ENCODE results near the gene MBD3L2.
"Not testable (repeated sequence)": the region's sequence is repeated elsewhere in the genome, so short reads cannot be mapped to it uniquely, and the experiment has no call there.

MBD3L2 gene

DNA sequence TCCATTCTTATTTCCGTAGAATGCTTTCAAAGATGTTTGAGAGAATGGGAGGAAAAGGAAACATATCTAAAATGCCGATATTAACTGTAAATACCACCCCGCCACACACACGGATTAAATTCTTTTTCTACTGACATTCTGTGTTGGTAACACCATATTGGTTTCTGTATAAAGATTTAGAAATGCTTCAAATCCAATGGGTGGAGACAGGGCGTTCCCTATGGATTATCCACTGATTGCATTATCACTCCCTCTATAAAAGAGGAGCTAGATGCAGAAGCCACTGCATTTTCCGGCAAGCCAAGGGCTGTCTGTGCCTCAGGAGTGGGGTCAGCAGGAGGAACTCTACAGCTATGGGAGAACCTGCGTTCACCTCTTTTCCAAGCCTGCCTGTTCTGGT is at the start of gene MBD3L2:
MBD3L2 (plus strand) TSS at position 301 of the 400 bp plus-strand sequence; CDS start at position 354, 53 bp downstream.
- DNase-seq (ENCODE audit: low read depth), result not testable (repeated sequence)

DNA sequence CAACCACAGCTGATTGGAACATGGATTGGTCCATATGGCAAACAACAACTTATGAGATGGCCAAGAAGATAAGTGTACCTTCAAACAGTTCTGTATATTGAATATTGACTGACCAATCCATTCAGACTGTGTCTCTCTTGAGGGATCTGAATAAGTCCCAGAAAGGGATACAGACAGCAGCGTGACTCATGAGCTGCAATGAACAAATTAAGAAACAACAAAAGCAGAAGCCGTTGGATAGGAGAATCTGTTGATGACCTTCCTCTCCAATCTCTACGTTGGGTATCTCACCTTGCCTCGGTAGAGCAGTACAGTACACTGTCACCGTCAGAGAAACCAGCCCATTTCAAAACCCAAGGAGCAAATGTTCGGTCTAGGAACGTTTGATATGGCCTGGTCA is 49.2 kb upstream of the MBD3L2 start:
- DNase-seq (ENCODE audit: low read depth), result no peak

DNA sequence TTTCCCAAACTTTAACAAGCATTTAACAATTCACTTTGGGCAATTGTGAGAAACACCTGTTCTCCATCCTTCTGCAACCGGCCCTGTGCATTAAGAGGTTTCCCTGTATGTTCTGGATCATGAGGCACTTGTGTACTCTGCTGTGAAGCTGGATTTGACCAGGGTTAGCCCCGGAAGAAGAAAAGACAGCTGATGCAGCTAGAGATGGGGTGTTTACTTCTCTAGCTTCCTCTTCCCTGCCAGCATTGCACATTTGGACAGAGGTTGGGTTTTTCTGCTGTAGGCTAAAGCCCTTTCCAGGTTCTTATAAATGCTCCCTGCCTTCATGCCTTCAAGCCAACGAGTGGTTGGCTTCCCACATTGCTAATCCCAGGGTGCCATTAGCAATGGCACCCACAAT is 48.8 kb upstream of the MBD3L2 start:
- no peak for DNase-seq (ENCODE audit: low read depth)

DNA sequence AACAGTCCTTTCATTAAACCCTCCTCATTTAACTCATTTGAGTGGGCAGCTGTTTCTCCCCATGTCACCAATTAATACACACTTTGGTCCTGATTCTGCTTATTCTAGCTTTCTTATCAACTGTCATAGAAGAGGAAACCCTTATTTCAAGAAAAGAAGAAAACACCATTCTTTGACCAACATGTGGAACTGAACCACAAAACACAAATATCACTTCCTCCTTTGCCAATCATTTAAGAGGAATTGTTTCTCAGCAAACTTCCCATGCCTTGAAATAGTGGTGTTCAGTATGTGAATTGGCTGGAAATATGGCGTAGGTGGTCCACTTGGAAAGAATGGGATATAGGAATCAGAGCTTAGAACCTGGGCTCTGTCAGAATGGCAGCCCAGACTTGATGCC is 48.3 kb upstream of the MBD3L2 start:
- DNase-seq (ENCODE audit: low read depth), result no peak

DNA sequence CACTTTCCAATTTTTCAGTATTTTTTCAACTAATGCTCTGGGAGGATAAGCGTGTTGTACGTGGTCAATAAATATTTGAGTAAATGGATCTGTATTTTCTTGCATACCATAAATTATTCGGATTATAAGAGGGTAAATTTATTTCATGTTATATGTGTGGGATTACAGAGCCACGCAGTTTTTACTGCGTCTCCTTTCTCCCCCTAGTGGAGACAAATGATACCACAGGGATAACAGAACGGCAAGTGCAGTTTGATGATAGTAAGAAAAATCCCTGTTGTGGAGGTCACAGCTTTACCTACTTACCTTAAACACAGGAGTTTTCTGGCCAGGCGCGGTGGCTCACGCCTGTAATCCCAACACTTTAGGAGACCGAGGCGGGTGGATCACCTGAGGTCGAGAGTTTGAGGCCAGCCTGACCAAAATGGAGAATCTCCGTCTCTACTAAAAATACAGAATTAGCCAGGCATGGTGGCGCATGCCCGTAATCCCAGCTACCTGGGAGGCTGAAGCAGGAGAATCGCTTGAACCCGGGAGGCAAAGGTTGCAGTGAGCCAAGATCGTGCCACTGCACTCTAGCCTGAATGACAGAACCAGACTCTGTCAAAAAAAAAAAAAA is 44.7 kb upstream of the MBD3L2 start:
- no peak for DNase-seq (ENCODE audit: low read depth)

DNA sequence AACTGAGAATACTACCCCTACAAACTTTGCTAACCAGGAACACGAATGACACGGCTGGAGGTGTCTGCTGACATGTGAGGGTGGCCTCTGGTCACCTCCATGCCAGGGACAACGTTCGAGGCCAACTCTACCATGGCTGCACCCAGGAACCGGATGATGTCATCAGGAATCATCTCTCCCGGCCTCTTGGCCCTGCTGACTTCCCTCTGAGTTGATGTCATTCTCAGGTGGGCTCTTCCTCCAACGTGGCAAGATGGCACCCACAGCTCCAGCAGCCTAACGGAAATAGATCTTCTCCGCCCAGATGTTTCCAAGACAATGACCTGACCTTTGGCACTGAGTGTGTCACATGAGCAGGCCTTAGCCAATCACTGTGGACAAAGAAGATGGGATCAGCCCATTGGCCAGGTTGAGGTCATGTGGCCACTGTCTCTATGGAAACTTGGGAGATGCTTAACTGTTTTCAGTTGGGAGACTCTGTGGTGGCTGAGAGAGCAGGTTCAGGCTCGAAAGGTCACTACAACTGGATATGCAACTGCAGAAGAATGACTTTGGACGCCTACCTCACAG is 42.9 kb upstream of the MBD3L2 start:
- no peak for DNase-seq (ENCODE audit: low read depth)

DNA sequence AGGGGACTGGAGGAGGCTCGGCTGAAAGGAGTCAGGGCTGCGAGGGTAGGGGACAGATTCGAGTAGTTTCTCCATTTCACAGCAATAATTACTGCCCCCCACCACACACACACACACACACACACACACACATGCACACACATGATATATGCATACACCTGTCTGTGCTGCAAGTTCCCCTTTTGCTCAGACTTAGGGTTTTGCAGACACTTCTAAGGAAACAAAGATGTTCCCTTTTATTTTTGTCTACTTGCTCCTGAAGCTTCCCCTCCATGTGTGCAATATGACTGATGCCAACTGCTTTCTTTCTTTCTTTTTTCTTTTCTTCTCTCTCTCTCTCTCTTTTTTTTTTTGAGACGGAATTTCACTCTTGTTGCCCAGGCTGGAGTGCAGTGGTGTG is 41.3 kb upstream of the MBD3L2 start:
- no peak for DNase-seq (ENCODE audit: low read depth)

DNA sequence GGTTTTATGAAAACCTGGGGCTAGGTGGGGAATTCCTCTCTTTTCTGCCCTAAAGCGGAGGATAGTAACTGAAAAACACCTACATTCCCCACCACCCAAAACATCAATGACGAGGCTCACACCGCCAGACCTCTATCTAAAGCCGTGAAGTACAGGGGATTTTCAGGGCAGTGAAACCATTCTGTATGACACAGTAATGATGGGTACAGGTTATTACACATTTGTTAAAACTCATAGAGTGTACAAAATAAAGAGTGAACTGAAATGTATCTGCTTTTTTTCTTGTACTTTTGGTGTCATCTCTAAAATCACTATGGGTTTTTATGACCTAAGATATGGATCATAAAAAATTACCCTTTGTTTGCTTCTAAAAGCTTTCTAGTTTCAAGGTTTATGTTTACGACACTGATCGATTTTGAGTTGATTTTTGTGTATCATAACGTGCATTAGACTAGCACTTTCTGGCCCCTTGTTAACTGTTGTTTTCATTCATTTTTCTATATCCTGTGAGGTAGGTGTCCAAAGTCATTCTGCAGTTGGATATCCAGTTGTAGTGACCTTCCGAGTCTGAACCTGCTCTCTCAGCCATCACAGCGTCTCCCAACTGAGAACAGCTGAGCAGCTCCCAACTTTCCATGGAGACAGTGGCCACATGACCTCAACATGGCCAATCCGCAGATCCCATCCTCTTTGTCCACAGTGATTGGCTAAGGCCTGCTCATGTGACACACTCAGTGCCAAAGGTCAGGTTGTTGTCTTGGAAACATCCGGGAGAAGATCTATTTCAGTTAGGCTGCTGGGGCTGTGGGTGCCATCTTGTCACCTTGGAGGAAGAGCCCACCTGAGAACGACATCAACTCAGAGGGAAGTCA is 38.2 kb upstream of the MBD3L2 start:
- no peak for DNase-seq (ENCODE audit: low read depth)

DNA sequence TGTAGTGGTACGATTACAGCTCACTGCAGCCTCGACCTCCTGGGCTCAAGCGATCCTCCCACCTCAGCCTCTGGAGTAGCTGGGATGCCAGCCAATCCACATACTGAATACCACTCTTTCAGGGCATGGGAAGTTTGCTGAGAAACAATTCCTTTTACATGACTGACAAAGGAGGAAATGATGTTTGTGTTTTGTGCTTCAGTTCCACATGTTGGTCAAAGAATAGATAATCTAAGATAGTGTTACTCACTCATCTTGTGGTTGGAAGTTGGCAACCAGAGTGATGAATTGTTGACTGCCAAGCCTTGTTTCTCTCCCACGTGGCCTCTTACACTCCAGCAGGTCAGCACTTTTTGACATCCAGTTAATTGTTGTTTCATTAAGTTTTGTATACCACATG is 35.4 kb upstream of the MBD3L2 start:
- DNase-seq (ENCODE audit: low read depth), result peak; percentile 71

DNA sequence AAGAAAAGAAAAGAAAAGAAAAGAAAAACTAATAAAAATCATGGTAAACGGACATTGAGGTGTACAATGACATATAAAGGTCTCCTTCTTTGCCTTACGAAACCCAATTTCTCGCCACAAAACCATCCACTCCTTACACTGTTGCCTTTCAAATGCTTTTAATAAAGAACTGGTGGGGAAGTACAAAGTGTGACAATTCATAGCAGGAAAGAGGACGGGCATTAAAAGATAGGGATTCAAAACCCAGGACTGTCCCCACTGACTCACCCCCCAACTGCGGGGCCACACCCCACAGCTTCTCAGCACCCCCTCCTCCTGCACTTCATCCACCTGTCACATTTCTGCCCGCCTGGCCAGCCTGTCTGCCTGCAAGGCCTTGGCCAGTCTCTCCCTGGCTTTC is 30.3 kb upstream of the MBD3L2 start:
- DNase-seq (ENCODE audit: low read depth), result no peak

DNA sequence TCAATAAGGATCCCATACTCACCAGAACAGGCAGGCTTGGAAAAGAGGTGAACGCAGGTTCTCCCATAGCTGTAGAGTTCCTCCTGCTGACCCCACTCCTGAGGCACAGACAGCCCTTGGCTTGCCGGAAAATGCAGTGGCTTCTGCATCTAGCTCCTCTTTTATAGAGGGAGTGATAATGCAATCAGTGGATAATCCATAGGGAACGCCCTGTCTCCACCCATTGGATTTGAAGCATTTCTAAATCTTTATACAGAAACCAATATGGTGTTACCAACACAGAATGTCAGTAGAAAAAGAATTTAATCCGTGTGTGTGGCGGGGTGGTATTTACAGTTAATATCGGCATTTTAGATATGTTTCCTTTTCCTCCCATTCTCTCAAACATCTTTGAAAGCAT is 27.8 kb upstream of the MBD3L2 start, which contains the start of gene MBD3L2B:
MBD3L2B (minus strand) TSS at position 101 of the 400 bp plus-strand sequence; CDS start at position 67, 34 bp downstream.
- DNase-seq (ENCODE audit: low read depth), result not testable (repeated sequence)

DNA sequence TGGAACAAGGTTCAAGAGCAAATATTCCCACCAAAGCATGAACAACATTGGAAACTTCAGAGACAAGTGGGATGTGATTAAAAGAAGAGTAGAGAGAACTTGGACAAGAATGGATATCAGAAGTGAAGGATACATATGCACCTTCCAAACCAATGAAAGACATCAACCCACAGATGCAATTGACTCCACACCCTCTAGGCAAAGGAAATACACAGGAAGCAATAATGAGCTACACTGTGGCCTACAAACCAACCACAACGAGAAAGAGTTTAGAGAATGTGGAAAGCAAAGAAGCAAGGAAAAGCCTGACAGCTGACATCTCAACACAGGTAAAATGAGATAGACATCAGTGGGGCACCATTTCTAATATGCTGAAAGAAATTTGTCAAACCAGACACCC is 20.3 kb upstream of the MBD3L2 start:
- not testable (repeated sequence) for DNase-seq (ENCODE audit: low read depth)

DNA sequence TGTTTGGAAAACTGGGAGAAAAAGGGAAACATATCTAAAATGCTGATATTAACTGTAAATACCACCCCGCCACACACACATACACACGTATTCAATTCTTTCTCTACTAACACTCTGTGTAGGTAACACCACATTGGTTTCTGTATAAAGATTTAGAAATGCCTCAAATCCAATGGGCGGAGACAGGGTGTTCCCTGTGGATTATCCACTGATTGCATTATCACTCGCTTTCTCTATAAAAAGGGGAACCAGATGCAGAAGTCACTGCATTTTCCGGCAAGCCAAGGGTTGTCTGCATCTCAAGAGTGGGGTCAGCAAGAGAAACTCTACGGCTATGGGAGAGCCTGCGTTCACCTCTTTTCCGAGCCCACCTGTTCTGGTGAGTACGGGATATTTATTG is 18.8 kb upstream of the MBD3L2 start, which contains the start of gene MBD3L5:
MBD3L5 (plus strand) TSS at position 301 of the 400 bp plus-strand sequence; CDS start at position 335, 34 bp downstream.
- DNase-seq (ENCODE audit: low read depth), result not testable (repeated sequence)

DNA sequence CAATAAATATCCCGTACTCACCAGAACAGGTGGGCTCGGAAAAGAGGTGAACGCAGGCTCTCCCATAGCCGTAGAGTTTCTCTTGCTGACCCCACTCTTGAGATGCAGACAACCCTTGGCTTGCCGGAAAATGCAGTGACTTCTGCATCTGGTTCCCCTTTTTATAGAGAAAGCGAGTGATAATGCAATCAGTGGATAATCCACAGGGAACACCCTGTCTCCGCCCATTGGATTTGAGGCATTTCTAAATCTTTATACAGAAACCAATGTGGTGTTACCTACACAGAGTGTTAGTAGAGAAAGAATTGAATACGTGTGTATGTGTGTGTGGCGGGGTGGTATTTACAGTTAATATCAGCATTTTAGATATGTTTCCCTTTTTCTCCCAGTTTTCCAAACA is 9.0 kb upstream of the MBD3L2 start, which contains the start of gene MBD3L4:
MBD3L4 (minus strand) TSS at position 101 of the 400 bp plus-strand sequence; CDS start at position 66, 35 bp downstream.
- DNase-seq (ENCODE audit: low read depth), result not testable (repeated sequence)

DNA sequence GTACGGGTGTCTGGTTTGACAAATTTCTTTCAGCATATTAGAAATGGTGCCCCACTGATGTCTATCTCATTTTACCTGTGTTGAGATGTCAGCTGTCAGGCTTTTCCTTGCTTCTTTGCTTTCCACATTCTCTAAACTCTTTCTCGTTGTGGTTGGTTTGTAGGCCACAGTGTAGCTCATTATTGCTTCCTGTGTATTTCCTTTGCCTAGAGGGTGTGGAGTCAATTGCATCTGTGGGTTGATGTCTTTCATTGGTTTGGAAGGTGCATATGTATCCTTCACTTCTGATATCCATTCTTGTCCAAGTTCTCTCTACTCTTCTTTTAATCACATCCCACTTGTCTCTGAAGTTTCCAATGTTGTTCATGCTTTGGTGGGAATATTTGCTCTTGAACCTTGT is 7.6 kb upstream of the MBD3L2 start:
- not testable (repeated sequence) for DNase-seq (ENCODE audit: low read depth)

DNA sequence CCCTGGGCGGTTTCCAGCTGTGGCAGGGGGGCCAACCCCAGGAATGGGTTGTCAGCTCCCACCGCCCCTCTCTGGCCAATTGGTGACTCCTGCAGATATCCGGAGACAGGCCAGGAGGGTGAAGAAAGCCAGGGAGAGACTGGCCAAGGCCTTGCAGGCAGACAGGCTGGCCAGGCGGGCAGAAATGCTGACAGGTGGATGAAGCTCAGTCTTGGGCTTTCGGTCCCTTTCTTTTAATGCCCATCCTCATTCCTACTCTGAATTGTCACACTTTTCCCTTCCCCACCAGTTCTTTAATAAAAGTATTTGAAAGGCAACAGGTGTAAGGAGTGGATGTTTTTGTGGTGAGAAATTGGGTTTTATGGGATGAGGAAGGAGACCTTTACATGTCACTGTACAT is 2.3 kb downstream of the MBD3L2 start:
- not testable (repeated sequence) for DNase-seq (ENCODE audit: low read depth)

DNA sequence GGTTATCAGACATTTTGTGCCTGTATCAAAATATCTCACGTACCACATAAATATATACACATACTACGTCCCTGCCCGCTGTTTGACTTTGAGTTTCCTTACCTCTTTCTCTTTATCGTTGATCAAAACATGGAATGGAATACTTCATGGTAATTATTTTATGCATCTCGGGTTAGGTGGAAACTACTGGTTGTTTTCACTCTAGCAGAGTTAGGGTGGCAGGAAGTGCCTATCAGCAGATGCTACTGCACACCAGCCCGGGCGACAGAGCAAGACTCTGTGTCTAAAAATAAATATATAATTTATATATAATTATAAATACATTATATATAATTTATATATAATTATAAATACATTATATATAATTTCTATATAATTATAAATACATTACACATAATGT is 3.8 kb downstream of the MBD3L2 start:
- not testable (repeated sequence) for DNase-seq (ENCODE audit: low read depth)

DNA sequence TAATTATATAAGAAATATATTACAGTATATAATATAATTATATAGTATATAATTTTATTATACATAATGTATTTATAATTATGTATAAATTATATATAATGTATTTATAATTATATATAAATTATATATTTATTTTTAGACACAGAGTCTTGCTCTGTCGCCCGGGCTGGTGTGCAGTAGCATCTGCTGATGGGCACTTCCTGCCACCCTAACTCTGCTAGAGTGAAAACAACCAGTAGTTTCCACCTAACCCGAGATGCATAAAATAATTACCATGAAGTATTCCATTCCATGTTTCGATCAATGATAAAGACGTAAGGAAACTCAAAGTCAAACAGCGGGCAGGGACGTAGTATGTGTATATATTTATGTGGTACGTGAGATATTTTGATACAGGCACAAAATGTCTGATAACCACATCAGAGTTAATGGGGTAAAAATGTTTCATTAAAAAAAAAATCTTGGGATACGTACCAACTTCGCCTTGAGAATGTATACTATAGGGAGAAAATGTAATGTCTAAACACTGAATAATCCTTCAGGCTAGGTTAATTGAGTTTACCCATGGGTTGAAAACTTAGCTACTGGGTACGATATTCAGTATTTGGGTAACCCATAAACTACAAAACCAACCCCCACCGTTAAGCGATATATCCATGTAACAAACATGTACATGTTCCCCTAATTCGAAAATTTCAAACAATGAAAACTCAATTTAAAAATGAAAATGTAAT is 5.7 kb downstream of the MBD3L2 start:
- not testable (repeated sequence) for DNase-seq (ENCODE audit: low read depth)

DNA sequence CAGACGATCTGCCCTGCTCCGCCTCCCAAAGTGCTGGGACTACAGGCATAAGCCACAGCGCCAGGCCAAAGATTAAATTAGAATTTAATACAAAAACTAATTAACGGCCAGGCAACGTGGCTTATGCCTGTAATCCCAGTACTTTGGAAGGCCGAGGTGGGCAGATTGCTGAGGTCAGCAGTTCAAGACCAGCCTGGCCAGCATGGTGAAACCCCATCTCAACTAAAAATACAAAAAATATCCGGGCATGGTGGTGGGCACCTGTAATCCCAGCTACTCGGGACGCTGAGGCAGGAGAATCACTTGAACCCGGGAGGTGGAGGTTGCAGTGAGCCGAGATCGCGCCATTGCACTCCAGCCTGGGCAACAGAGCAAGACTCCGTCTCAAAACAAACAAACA is 6.6 kb downstream of the MBD3L2 start:
- DNase-seq (ENCODE audit: low read depth), result not testable (repeated sequence)

DNA sequence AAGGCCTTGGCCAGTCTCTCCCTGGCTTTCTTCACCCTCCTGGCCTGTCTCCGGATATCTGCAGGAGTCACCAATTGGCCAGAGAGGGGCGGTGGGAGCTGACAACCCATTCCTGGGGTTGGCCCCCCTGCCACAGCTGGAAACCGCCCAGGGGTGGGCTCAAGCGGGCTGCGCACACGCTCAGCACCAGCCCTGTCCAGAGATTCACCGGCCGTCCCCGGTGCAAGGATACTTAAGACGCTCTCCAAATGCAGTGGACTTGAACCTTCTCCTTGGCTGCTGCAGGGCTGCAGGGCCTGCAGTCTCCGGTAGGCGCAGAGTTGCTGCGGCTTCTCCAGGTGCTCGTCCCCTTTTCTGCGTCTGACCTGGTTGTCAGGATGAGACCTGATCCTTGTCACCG is 7.2 kb downstream of the MBD3L2 start:
- DNase-seq (ENCODE audit: low read depth), result not testable (repeated sequence)

DNA sequence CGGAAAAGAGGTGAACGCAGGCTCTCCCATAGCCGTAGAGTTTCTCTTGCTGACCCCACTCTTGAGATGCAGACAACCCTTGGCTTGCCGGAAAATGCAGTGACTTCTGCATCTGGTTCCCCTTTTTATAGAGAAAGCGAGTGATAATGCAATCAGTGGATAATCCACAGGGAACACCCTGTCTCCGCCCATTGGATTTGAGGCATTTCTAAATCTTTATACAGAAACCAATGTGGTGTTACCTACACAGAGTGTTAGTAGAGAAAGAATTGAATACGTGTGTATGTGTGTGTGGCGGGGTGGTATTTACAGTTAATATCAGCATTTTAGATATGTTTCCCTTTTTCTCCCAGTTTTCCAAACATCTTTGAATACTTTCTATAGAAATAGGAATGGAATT is 9.5 kb downstream of the MBD3L2 start, which contains the start of gene MBD3L3:
MBD3L3 (minus strand) TSS at position 101 of the 400 bp plus-strand sequence; CDS start at position 30, 71 bp downstream.
- DNase-seq (ENCODE audit: low read depth), result not testable (repeated sequence)

DNA sequence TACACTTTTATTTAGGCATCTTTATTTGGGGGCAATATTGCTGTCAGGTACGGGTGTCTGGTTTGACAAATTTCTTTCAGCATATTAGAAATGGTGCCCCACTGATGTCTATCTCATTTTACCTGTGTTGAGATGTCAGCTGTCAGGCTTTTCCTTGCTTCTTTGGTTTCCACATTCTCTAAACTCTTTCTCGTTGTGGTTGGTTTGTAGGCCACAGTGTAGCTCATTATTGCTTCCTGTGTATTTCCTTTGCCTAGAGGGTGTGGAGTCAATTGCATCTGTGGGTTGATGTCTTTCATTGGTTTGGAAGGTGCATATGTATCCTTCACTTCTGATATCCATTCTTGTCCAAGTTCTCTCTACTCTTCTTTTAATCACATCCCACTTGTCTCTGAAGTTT is 10.9 kb downstream of the MBD3L2 start:
- not testable (repeated sequence) for DNase-seq (ENCODE audit: low read depth)
